ENCODE results near the gene FMNL2.

Gene FMNL2

GRCh38 chr2:152686321-152686720 lies 351.3 kb downstream of the FMNL2 start:
- in situ Hi-C loops (cut with HindIII; ENCODE audit: low sequenced_read_pairs) = no loop called here

- in situ Hi-C loops (cut with HindIII; ENCODE audit: low sequenced_read_pairs) = no loop called here
Observed at GRCh38 chr2:152693033-152693432, 358.1 kb downstream of the FMNL2 start.

GRCh38 chr2:152694161-152694661 lies 359.2 kb downstream of the FMNL2 start:
- in situ Hi-C loops (cut with HindIII; ENCODE audit: low sequenced_read_pairs) = no loop called here

GRCh38 chr2:152695763-152696162 lies 360.8 kb downstream of the FMNL2 start:
- in situ Hi-C loops (cut with HindIII; ENCODE audit: low sequenced_read_pairs) = no loop called here

GRCh38 chr2:152696476-152696875 lies 361.5 kb downstream of the FMNL2 start:
- in situ Hi-C loops (cut with HindIII; ENCODE audit: low sequenced_read_pairs) = no loop called here
